ENCODE measurements around the gene OSBP2. TPM values are rescaled to one million over a fixed set of nuclear protein-coding genes. Genes with fewer than 3 reads are reported as not detected.

OSBP2 gene
- total RNA-seq, 1 donor from 2014 or later = 22.2 TPM

GRCh38 chr22:30880181-30880601 lies 185.5 kb downstream of the OSBP2 start:
- peaks cover 72% of the 10 kb centered on the region for H3K4me1 ChIP-seq
- H3K4me3 ChIP-seq = no peak overlapping the region
- DNase-seq = no peak
- intact Hi-C loops (cut with micrococcal nuclease) = no loop called here
- no peak for TF ChIP-seq CTCF (IDR thresholded peaks at IDR 0.05; ENCODE audit: borderline replicate concordance)
- H3K27ac ChIP-seq (replicated peaks) = no peak overlapping the region
- H3K27me3 ChIP-seq (ENCODE audit: low read depth) = no peaks in the 10 kb centered on the region
- no peaks in the 10 kb centered on the region for H3K36me3 ChIP-seq
- no peaks in the 10 kb centered on the region for H3K9me3 ChIP-seq (replicated peaks)

GRCh38 chr22:30880847-30881246 lies 186.2 kb downstream of the OSBP2 start:
- DNase-seq = no peak
- intact Hi-C loops (cut with micrococcal nuclease) = no loop called here
- H3K4me1 ChIP-seq = peaks cover 67% of the 10 kb centered on the region
- peak overlapping the region; percentile 73 for H3K27ac ChIP-seq (replicated peaks)
- no peak for TF ChIP-seq CTCF (IDR thresholded peaks at IDR 0.05; ENCODE audit: borderline replicate concordance)
- no peaks in the 10 kb centered on the region for H3K9me3 ChIP-seq (replicated peaks)
- H3K4me3 ChIP-seq = no peak overlapping the region
- no peaks in the 10 kb centered on the region for H3K27me3 ChIP-seq (ENCODE audit: low read depth)
- no peaks in the 10 kb centered on the region for H3K36me3 ChIP-seq

GRCh38 chr22:30881361-30882183 lies 186.9 kb downstream of the OSBP2 start:
- intact Hi-C loops (cut with micrococcal nuclease) = no loop called here
- Histone ChIP-seq H3K36me3 (no peaks in the 10 kb centered on the region), H3K4me3 (peak overlapping the region; percentile 50), H3K9me3 (replicated peaks) (no peaks in the 10 kb centered on the region), H3K27me3 (ENCODE audit: low read depth) (no peaks in the 10 kb centered on the region), H3K4me1 (peaks cover 60% of the 10 kb centered on the region), H3K27ac (replicated peaks) (peak overlapping the region; percentile 73)
- TF ChIP-seq CTCF (IDR thresholded peaks at IDR 0.05; ENCODE audit: borderline replicate concordance) = no peak
- peak; percentile 48 for DNase-seq

GRCh38 chr22:30882184-30882717 lies 187.6 kb downstream of the OSBP2 start:
- no peaks in the 10 kb centered on the region for H3K27me3 ChIP-seq (ENCODE audit: low read depth)
- no peak for DNase-seq
- H3K36me3 ChIP-seq = no peaks in the 10 kb centered on the region
- H3K27ac ChIP-seq (replicated peaks) = peak overlapping the region; percentile 73
- no peaks in the 10 kb centered on the region for H3K9me3 ChIP-seq (replicated peaks)
- intact Hi-C loops (cut with micrococcal nuclease) = no loop called here
- no peak for TF ChIP-seq CTCF (IDR thresholded peaks at IDR 0.05; ENCODE audit: borderline replicate concordance)
- peaks cover 59% of the 10 kb centered on the region for H3K4me1 ChIP-seq
- H3K4me3 ChIP-seq = peak overlapping the region; percentile 50

- Histone ChIP-seq H3K4me1 (peaks cover 54% of the 10 kb centered on the region), H3K27me3 (ENCODE audit: low read depth) (no peaks in the 10 kb centered on the region), H3K9me3 (replicated peaks) (no peaks in the 10 kb centered on the region), H3K4me3 (no peak overlapping the region), H3K27ac (replicated peaks) (no peak overlapping the region), H3K36me3 (no peaks in the 10 kb centered on the region)
- intact Hi-C loops (cut with micrococcal nuclease) = no loop called here
- DNase-seq = no peak
- TF ChIP-seq CTCF (IDR thresholded peaks at IDR 0.05; ENCODE audit: borderline replicate concordance) = no peak
Observed at GRCh38 chr22:30882974-30883533, 188.4 kb downstream of the OSBP2 start.

Measured in left ventricle myocardium inferior (tissue), 1 donor.